ENCODE data around the gene CACNA1A. TPM values are rescaled to one million over a fixed set of nuclear protein-coding genes. Genes with fewer than 3 reads are reported as not detected.

Gene CACNA1A
- total and polyA plus RNA-seq, 2 of the 13 experiments (the other 11 are each of a cell fraction or from before 2014, with no cell fraction given) = not detected

- no peak for TF ChIP-seq CERS6 (CRISPR knock-in tag; IDR thresholded peaks at IDR 0.05)
- TF ChIP-seq ZBTB3 (CRISPR knock-in tag; IDR thresholded peaks at IDR 0.05; ENCODE audit: borderline replicate concordance, low read depth) = peak; percentile 50; the same call in 1 of the 2 replicates
- TF ChIP-seq ZNF224 (CRISPR knock-in tag; IDR thresholded peaks at IDR 0.05) = no peak
- TF ChIP-seq RFXANK (CRISPR knock-in tag; IDR thresholded peaks at IDR 0.05) = no peak
- peak; percentile 88 for TF ChIP-seq ATF7-NPFF (CRISPR knock-in tag; IDR thresholded peaks at IDR 0.05; ENCODE audit: low read depth)
- TF ChIP-seq HOXD1 (CRISPR knock-in tag; IDR thresholded peaks at IDR 0.05) = no peak
- TF ChIP-seq ZNF350 (CRISPR knock-in tag; IDR thresholded peaks at IDR 0.05; ENCODE audit: borderline replicate concordance, low read depth) = peak; percentile 92
- TF ChIP-seq KLF12 (CRISPR knock-in tag; IDR thresholded peaks at IDR 0.05; ENCODE audit: borderline replicate concordance) = no peak; the same call in 1 of the 2 replicates
- TF ChIP-seq PHB2 (IDR thresholded peaks at IDR 0.05; ENCODE audit: partially characterized antibody) = no peak
- no peak for TF ChIP-seq BHLHE40 (IDR thresholded peaks at IDR 0.05; ENCODE audit: low read length)
- no peak for TF ChIP-seq GMEB2 (CRISPR knock-in tag; IDR thresholded peaks at IDR 0.05; ENCODE audit: low read depth)
- no peak for TF ChIP-seq CAMTA2 (CRISPR knock-in tag; IDR thresholded peaks at IDR 0.05; ENCODE audit: borderline replicate concordance)
- peak; percentile 71; the same call in 1 of the 2 replicates for TF ChIP-seq YEATS4 (CRISPR knock-in tag; IDR thresholded peaks at IDR 0.05; ENCODE audit: borderline replicate concordance)
- peak; percentile 92 for TF ChIP-seq PATZ1 (CRISPR knock-in tag; IDR thresholded peaks at IDR 0.05)
- no peak for TF ChIP-seq ATRX (CRISPR knock-in tag; IDR thresholded peaks at IDR 0.05; ENCODE audit: borderline replicate concordance)
- TF ChIP-seq RBM39 (IDR thresholded peaks at IDR 0.05; ENCODE audit: low read depth, low read length, poor library complexity, severe bottlenecking) = no peak
- no peak for TF ChIP-seq ZFP82 (CRISPR knock-in tag; IDR thresholded peaks at IDR 0.05; ENCODE audit: borderline replicate concordance)
- no peak for TF ChIP-seq CSRNP2 (CRISPR knock-in tag; conservative IDR thresholded peaks at IDR 0.05; ENCODE audit: low read depth)
- no peak; the same call in 1 of the 2 replicates for TF ChIP-seq ZNF160 (CRISPR knock-in tag; IDR thresholded peaks at IDR 0.05)
- no peak for TF ChIP-seq BCLAF1 (IDR thresholded peaks at IDR 0.05)
These were observed 343.3 kb downstream of the CACNA1A start (continued) for GRCh38 chr19:13162724-13163608.

Measured in HepG2 (cell line).